ENCODE data around the gene AADACL4.
"Not testable (repeated sequence)": the region's sequence is repeated elsewhere in the genome, so short reads cannot be mapped to it uniquely, and the experiment has no call there.

Gene AADACL4

DNA sequence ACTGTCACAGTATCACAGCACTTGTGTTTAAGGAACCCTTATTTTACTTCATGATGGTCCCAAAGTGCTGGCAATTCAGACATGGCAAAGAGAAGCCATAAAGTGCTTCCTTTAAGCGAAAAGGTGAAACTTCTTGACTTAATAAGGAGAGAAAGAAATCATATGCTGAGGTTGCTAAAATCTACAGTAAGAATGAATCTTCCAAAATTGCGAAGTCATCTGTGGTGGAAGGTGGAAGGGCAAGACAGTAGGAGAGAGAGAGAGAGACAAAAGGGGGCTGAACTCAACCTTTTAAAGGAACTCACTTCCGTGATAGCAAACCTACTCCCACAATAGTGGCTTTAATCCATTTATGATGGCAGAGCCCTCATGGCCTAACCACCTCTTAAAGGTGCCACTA, 52.8 kb downstream of the AADACL4 start:
- Histone ChIP-seq H3K9me3 (ENCODE audit: control insufficient read depth, low read length) (no peaks in the 10 kb centered on the region), H3K4me1 (ENCODE audit: control insufficient read depth, insufficient read depth, low read length, poor library complexity, severe bottlenecking) (no peaks in the 10 kb centered on the region), H3K27ac (ENCODE audit: low read depth, low read length, severe bottlenecking) (no peak overlapping the region), H3K36me3 (ENCODE audit: control insufficient read depth, insufficient read depth, low read length) (no peaks in the 10 kb centered on the region), H3K4me3 (ENCODE audit: extremely low read depth, insufficient read depth, low read length, poor library complexity, severe bottlenecking) (no peak overlapping the region)
- WGBS, 2 experiments (ENCODE audit: insufficient coverage in 2 of 2), result 95 to 100% methylated on average over 1 to 2 of the region's 3 CpGs

DNA sequence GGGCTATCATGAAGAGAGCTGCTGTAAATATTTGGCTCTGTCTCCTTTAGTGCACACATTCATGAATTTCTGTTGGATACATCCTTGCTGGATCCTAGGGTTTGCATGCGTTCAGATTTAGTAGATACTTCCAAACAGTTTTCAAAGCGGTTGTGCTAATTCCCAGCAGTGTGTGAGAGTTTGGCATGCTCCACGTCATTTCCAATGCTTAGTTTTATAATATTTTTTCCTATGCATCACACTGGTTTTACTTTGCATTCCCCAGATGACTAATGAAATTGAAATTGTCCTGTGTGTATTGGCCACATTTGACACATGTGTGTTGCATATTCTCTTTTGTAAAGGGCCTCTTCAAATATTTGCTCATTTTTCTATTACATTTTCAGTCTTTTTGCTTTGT, 53.5 kb downstream of the AADACL4 start:
- WGBS, 2 experiments (ENCODE audit: insufficient coverage in 2 of 2), result 76 to 100% methylated on average over 1 to 3 of the region's 3 CpGs
- no peaks in the 10 kb centered on the region for H3K36me3 ChIP-seq (ENCODE audit: control insufficient read depth, insufficient read depth, low read length)

DNA sequence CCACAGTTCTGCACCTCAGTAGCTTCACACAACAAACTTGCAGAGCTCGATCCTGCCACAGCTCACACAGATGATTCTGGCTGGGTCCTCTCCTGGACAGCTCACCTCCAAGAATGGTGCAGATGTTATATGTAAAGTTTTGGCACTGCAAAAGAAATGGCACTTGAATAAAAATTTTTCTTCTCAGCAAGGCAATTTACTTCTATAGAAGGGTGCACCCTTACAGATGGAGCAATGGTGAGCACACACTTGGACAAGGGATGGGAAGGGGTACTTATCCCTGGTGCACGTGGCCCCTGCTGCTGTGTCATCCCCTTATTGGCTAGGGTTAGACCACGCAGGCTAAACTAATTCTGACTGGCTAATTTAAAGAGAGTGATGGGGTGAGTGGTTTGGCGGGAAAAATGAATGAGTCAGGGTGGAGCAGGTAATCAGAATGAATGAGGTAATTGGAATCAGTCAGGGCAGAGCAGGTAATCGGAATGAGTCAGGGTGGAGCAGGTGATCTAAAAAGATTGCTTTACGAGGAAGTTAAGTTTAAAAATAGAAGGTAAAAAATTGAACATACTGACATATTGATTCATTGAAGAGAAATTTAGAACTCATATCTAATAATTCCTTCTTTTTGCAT, 60.1 kb downstream of the AADACL4 start:
- Histone ChIP-seq H3K36me3 (ENCODE audit: control insufficient read depth, insufficient read depth, low read length) (no peaks in the 10 kb centered on the region), H3K4me1 (ENCODE audit: control insufficient read depth, insufficient read depth, low read length, poor library complexity, severe bottlenecking) (no peaks in the 10 kb centered on the region), H3K4me3 (ENCODE audit: extremely low read depth, insufficient read depth, low read length, poor library complexity, severe bottlenecking) (no peak overlapping the region), H3K9me3 (ENCODE audit: control insufficient read depth, low read length) (peaks cover 9% of the 10 kb centered on the region), H3K27ac (ENCODE audit: low read depth, low read length, severe bottlenecking) (no peak overlapping the region)
- 85 to 93% methylated on average over 4 to 5 of the region's 6 CpGs for WGBS, 2 experiments (ENCODE audit: insufficient coverage in 2 of 2)

More for the DNA sequence above, 53.5 kb downstream of the AADACL4 start:
- no peaks in the 10 kb centered on the region for H3K4me1 ChIP-seq (ENCODE audit: control insufficient read depth, insufficient read depth, low read length, poor library complexity, severe bottlenecking)
- H3K4me3 ChIP-seq (ENCODE audit: extremely low read depth, insufficient read depth, low read length, poor library complexity, severe bottlenecking), result no peak overlapping the region
- no peaks in the 10 kb centered on the region for H3K9me3 ChIP-seq (ENCODE audit: control insufficient read depth, low read length)
- H3K27ac ChIP-seq (ENCODE audit: low read depth, low read length, severe bottlenecking), result no peak overlapping the region

DNA sequence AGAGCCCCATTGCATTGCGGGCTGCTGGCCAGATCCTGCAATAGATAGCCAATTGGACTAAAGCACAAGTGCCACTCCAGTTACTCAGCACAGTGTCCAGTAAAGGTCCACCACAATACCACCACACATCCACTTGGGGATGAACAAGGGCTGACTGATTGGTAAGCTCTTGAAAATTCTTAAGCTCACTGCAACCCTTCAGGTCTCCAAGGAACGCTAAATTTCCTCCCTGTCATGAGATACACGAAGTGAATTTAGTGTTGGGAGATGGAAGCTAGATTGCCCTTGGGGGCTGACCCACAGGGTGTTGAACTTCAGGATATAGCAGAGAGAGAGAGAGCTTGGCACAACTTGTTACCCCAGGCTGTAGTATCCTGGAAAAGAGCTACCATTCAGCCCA, 62.2 kb downstream of the AADACL4 start:
- Histone ChIP-seq H3K4me3 (ENCODE audit: extremely low read depth, insufficient read depth, low read length, poor library complexity, severe bottlenecking) (no peak overlapping the region), H3K27ac (ENCODE audit: low read depth, low read length, severe bottlenecking) (no peak overlapping the region), H3K9me3 (ENCODE audit: control insufficient read depth, low read length) (peaks cover 9% of the 10 kb centered on the region), H3K36me3 (ENCODE audit: control insufficient read depth, insufficient read depth, low read length) (no peaks in the 10 kb centered on the region), H3K4me1 (ENCODE audit: control insufficient read depth, insufficient read depth, low read length, poor library complexity, severe bottlenecking) (no peaks in the 10 kb centered on the region)
- whole genome bisulfite sequencing, 2 experiments (ENCODE audit: insufficient coverage in 2 of 2), result 80 to 88% methylated on average over 1 to 3 of the region's 3 CpGs

DNA sequence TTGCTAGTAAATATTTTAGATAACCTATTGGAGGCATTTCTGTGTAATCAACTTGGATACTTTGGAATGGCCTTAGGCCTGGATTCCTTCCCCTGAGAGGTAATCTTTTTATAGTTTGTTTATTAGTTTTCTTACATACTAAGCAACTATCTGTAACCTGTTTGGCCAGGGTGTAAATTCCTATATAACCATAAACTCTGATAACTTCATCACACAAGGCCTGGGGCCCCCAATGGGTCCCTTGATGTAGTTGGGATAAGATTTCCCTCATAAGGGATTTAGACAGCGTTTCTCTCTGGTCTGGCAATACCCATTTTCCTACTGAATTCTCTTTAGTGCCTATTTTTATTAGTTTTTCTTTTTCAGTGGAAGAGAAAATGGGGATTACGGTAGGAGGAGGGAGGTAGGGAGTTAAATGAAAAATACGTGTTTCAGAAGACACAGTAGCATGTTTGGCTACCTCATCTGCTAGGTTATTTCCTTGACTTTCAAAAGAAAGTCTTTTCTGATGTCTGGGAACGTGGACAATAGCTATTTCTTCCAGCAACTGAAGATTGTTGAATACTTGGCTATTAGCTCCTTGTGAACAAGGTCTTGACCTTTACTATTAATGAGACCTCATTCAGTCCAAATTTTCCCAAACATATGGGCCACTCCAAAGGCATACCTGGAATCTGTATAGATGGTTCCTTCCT, 64.7 kb downstream of the AADACL4 start:
- WGBS, 2 experiments (ENCODE audit: insufficient coverage in 2 of 2), result 79 to 86% methylated on average over 2 to 3 of the region's 4 CpGs
- peaks cover 6% of the 10 kb centered on the region for H3K9me3 ChIP-seq (ENCODE audit: control insufficient read depth, low read length)
- H3K4me1 ChIP-seq (ENCODE audit: control insufficient read depth, insufficient read depth, low read length, poor library complexity, severe bottlenecking), result peaks cover 11% of the 10 kb centered on the region
- H3K4me3 ChIP-seq (ENCODE audit: extremely low read depth, insufficient read depth, low read length, poor library complexity, severe bottlenecking), result no peak overlapping the region
- H3K36me3 ChIP-seq (ENCODE audit: control insufficient read depth, insufficient read depth, low read length), result no peaks in the 10 kb centered on the region
- no peak overlapping the region for H3K27ac ChIP-seq (ENCODE audit: low read depth, low read length, severe bottlenecking)

DNA sequence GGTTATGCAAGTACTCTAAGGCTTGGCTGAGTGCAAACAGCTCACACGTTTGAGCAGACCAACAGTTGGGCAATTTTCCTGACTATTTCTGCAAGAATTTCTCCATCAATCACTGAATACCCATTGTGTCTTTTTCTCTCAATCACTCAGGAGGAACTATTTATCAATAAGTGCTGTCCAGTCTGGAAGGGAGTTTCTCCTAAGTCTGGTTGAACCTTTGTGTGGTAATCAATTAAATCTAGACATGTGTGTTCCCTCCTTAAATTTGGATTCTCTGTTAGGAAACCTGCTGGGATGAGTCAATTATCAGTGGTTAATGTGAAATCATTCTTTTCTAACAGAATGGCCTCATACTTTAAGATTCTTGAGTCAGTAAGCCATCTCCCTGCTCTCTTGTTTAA, 65.2 kb downstream of the AADACL4 start:
- WGBS, 2 experiments (ENCODE audit: insufficient coverage in 2 of 2), result 73% methylated on average over 1 of the region's 1 CpG; no CpG with 5 or more reads in 1 of the 2 experiments
- peaks cover 6% of the 10 kb centered on the region for H3K9me3 ChIP-seq (ENCODE audit: control insufficient read depth, low read length)
- H3K36me3 ChIP-seq (ENCODE audit: control insufficient read depth, insufficient read depth, low read length), result no peaks in the 10 kb centered on the region
- H3K4me3 ChIP-seq (ENCODE audit: extremely low read depth, insufficient read depth, low read length, poor library complexity, severe bottlenecking), result no peak overlapping the region
- H3K4me1 ChIP-seq (ENCODE audit: control insufficient read depth, insufficient read depth, low read length, poor library complexity, severe bottlenecking), result peaks cover 11% of the 10 kb centered on the region
- H3K27ac ChIP-seq (ENCODE audit: low read depth, low read length, severe bottlenecking), result no peak overlapping the region

DNA sequence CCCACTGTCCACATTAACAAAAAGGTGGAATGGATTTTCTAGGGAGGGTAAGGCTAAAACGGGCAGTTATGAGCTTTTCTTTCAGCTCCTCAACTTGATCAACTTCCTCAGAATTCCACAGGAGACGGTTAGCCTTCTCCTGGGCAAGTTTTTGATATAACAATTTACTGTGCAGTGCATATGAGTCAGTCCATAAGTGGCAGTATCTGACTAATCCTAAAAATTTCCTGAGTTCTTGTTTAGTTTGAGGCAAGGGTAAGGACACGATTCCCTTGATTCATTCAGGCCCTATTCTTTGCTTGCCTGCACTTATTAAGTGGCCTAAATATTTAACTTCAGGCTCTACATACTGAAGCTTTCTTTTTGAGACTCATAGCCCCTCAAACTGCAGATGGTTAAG, 65.8 kb downstream of the AADACL4 start:
- Histone ChIP-seq H3K27ac (ENCODE audit: low read depth, low read length, severe bottlenecking) (no peak overlapping the region), H3K36me3 (ENCODE audit: control insufficient read depth, insufficient read depth, low read length) (no peaks in the 10 kb centered on the region), H3K4me1 (ENCODE audit: control insufficient read depth, insufficient read depth, low read length, poor library complexity, severe bottlenecking) (peaks cover 11% of the 10 kb centered on the region), H3K9me3 (ENCODE audit: control insufficient read depth, low read length) (peaks cover 6% of the 10 kb centered on the region), H3K4me3 (ENCODE audit: extremely low read depth, insufficient read depth, low read length, poor library complexity, severe bottlenecking) (no peak overlapping the region)
- WGBS, 2 experiments (ENCODE audit: insufficient coverage in 2 of 2), result 83% methylated on average over 1 of the region's 3 CpGs; no CpG with 5 or more reads in 1 of the 2 experiments

DNA sequence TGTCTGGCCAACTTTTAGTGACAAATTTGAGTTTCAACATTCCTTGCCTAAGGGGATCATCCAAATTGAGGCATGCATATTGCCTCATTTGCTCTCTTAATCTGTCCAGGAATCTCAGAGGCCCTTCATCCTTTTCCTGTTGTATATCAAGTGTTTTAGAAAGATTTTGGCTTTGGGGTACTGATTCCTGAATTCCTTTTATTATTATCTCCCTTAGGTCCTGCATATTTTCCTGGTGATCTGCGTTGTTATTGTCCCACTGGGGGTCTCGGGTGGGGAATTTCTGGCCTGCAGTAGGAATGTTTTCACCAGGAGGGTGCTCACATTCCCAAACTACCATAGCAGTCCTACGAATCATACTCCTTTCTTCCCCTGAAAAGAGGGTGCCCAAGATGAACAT, 67.7 kb downstream of the AADACL4 start:
- peaks cover under 1% of the 10 kb centered on the region for H3K9me3 ChIP-seq (ENCODE audit: control insufficient read depth, low read length)
- H3K4me3 ChIP-seq (ENCODE audit: extremely low read depth, insufficient read depth, low read length, poor library complexity, severe bottlenecking), result no peak overlapping the region
- H3K27ac ChIP-seq (ENCODE audit: low read depth, low read length, severe bottlenecking), result peak overlapping the region; percentile 36
- H3K36me3 ChIP-seq (ENCODE audit: control insufficient read depth, insufficient read depth, low read length), result no peaks in the 10 kb centered on the region
- peaks cover 11% of the 10 kb centered on the region for H3K4me1 ChIP-seq (ENCODE audit: control insufficient read depth, insufficient read depth, low read length, poor library complexity, severe bottlenecking)
- WGBS, 2 experiments (ENCODE audit: insufficient coverage in 2 of 2), result no CpG with 5 or more reads among the region's 3 CpGs

DNA sequence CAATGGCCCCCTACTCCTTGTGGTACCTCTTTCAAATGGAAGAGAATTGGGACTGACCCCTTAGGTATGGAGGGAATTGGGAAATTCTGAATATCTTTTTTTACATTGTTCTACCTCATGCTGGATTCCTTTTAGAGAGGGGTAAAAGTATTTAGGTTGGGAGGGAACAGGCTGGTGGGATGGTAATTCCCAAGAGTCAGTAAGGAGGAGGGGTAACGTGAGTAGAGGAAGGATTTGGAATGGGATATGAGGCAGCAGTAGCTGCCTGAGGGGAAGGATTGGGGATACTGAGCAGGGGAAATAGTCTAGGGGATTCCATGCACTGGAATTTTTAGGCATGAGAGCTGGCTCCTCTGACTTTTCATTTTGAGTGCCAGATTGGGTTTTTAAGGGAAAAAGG, 68.2 kb downstream of the AADACL4 start:
- Histone ChIP-seq H3K36me3 (ENCODE audit: control insufficient read depth, insufficient read depth, low read length) (no peaks in the 10 kb centered on the region), H3K4me3 (ENCODE audit: extremely low read depth, insufficient read depth, low read length, poor library complexity, severe bottlenecking) (no peak overlapping the region), H3K4me1 (ENCODE audit: control insufficient read depth, insufficient read depth, low read length, poor library complexity, severe bottlenecking) (peaks cover 11% of the 10 kb centered on the region), H3K27ac (ENCODE audit: low read depth, low read length, severe bottlenecking) (peak overlapping the region; percentile 36), H3K9me3 (ENCODE audit: control insufficient read depth, low read length) (no peaks in the 10 kb centered on the region)
- 71 to 75% methylated on average over 1 of the region's 1 CpG for WGBS, 2 experiments (ENCODE audit: insufficient coverage in 2 of 2)

DNA sequence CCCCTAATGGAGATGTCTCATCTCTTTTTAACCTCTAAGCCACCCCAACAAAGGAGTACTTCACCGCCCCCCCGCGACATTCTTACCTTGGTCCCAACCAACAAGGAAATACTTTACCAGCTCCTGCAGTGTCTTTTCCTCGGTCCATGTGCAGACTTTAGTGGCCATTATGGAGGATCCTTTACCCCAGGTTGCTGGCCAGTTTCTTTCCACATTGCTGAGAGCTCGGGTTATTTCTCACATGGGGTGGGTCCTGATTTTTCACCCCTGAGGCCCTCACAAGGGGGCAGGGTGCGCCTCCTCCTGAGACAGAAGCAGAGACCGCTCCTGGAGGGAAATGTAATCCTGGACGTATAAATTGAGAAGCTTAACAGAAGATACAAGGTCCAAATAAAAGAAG, 69.0 kb downstream of the AADACL4 start:
- Histone ChIP-seq H3K9me3 (ENCODE audit: control insufficient read depth, low read length) (no peaks in the 10 kb centered on the region), H3K4me3 (ENCODE audit: extremely low read depth, insufficient read depth, low read length, poor library complexity, severe bottlenecking) (no peak overlapping the region), H3K4me1 (ENCODE audit: control insufficient read depth, insufficient read depth, low read length, poor library complexity, severe bottlenecking) (peaks cover 11% of the 10 kb centered on the region), H3K27ac (ENCODE audit: low read depth, low read length, severe bottlenecking) (no peak overlapping the region), H3K36me3 (ENCODE audit: control insufficient read depth, insufficient read depth, low read length) (no peaks in the 10 kb centered on the region)
- 83 to 87% methylated on average over 5 to 7 of the region's 8 CpGs for WGBS, 2 experiments (ENCODE audit: insufficient coverage in 2 of 2)

DNA sequence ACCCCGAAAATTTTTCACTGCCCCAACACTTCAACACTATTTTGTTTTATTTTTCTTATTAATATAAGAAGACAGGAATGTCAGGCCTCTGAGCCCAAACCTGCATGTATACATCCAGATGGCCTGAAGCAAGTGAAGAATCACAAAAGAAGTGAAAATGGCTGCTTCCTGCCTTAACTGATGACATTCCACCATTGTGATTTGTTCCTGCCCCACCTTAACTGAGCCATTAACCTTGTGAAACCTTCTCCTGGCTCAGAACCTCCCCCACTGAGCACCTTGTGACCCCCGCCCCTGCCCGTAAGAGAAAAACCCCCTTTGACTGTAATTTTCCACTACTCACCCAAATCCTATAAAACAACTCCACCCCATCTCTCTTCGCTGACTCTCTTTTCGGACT, 69.8 kb downstream of the AADACL4 start:
- not testable (repeated sequence) for H3K4me3 ChIP-seq (ENCODE audit: extremely low read depth, insufficient read depth, low read length, poor library complexity, severe bottlenecking); H3K9me3 ChIP-seq (ENCODE audit: control insufficient read depth, low read length); H3K27ac ChIP-seq (ENCODE audit: low read depth, low read length, severe bottlenecking); H3K36me3 ChIP-seq (ENCODE audit: control insufficient read depth, insufficient read depth, low read length)
- WGBS, 2 experiments (ENCODE audit: insufficient coverage in 2 of 2), result 68 to 87% methylated on average over 2 to 4 of the region's 5 CpGs
- peaks cover 11% of the 10 kb centered on the region for H3K4me1 ChIP-seq (ENCODE audit: control insufficient read depth, insufficient read depth, low read length, poor library complexity, severe bottlenecking)
